PC-3 (cell line): ENCODE data around the gene RET. TPM values are rescaled to one million over a fixed set of nuclear protein-coding genes. Genes with fewer than 3 reads are reported as not detected.

Experiments used
- ATAC-seq: fragments of 200-7000 bp; cut with Tn5 transposase; 2 replicates; pipeline ENCODE4 v1.9.1; 2020; ENCODE audit warnings: mild to moderate bottlenecking, moderate library complexity
- BruUV-seq: library from RNA; stranded (reverse); fragments of 400-500 nt; replicated peaks from 2 replicates; lab custom pipeline; 2021; lab: Mats Ljungman, UMichigan
- CTCF ChIA-PET: fragments of 300-600 bp; sonication (Branson Sonifier 250); formaldehyde crosslinking; loops from one replicate; lab custom pipeline; 2022; ENCODE audit warnings: antibody characterized with exemption; lab: Charles Lee
- POLR2A ChIA-PET: fragments of 300-600 bp; sonication (Branson Sonifier 250); formaldehyde crosslinking; loops from one replicate; lab custom pipeline; 2022; ENCODE audit warnings: antibody characterized with exemption; ENCODE audit not compliant: unreplicated experiment; lab: Charles Lee
- DNase-seq: peaks from one replicate; pipeline ENCODE4 v3.0.0-alpha.2; 2015
- H2AFZ ChIP-seq: fragments of 300-600 bp; sonication (generic); 2 replicates; pipeline ENCODE4 v1.6.0; 2016; ENCODE audit warnings: antibody characterized with exemption, low read length
- H3F3A ChIP-seq: fragments of 300-600 bp; sonication (generic); one replicate; pipeline ENCODE4 v1.6.0; 2017; ENCODE audit warnings: antibody characterized with exemption, low read length, control low read depth, mild to moderate bottlenecking; ENCODE audit not compliant: unreplicated experiment
- H3K27ac ChIP-seq: fragments of 300-600 bp; sonication (generic); 2 replicates; pipeline ENCODE4 v1.5.1; 2016; ENCODE audit warnings: mild to moderate bottlenecking, low read length
- H3K27me3 ChIP-seq: fragments of 300-600 bp; sonication (generic); 2 replicates; pipeline ENCODE4 v1.6.1; 2016; ENCODE audit warnings: low read length, mixed read lengths
- H3K36me3 ChIP-seq: fragments of 300-600 bp; sonication (generic); 2 replicates; pipeline ENCODE4 v1.6.1; 2016; ENCODE audit warnings: low read depth, mixed run types, low read length, mixed read lengths
- H3K4me1 ChIP-seq: fragments of 300-600 bp; sonication (generic); 2 replicates; pipeline ENCODE4 v1.5.1; 2016; ENCODE audit warnings: low read length; ENCODE audit not compliant: insufficient read depth
- H3K4me2 ChIP-seq: fragments of 300-600 bp; sonication (generic); 2 replicates; pipeline ENCODE4 v1.6.0; 2016; ENCODE audit warnings: low read length
- H3K4me3 ChIP-seq: fragments of 300-600 bp; sonication (generic); 2 replicates; pipeline ENCODE4 v1.5.1; 2016; ENCODE audit warnings: mild to moderate bottlenecking, low read length, mixed read lengths
- H3K79me2 ChIP-seq: fragments of 300-600 bp; sonication (generic); 2 replicates; pipeline ENCODE4 v1.6.1; 2017; ENCODE audit warnings: low read length, mixed read lengths
- H3K9ac ChIP-seq: fragments of 300-600 bp; sonication (generic); 2 replicates; pipeline ENCODE4 v1.6.0; 2016; ENCODE audit warnings: mild to moderate bottlenecking, low read length
- H3K9me2 ChIP-seq: fragments of 300-600 bp; sonication (generic); replicated peaks from 2 replicates; pipeline ENCODE4 v1.6.1; 2016; ENCODE audit warnings: mixed run types, low read length, mixed read lengths
- H3K9me3 ChIP-seq: fragments of 300-600 bp; sonication (generic); 2 replicates; pipeline ENCODE4 v1.6.1; 2016; ENCODE audit warnings: low read length, mixed read lengths
- H4K20me1 ChIP-seq: fragments of 300-600 bp; sonication (generic); 2 replicates; pipeline ENCODE4 v1.6.1; 2016; ENCODE audit warnings: low read length, mixed read lengths
- EZH2 ChIP-seq: fragments of 300-600 bp; sonication (generic); IDR thresholded peaks from one replicate; pipeline ENCODE4 v1.6.1; 2017; ENCODE audit warnings: antibody characterized with exemption, mild to moderate bottlenecking, low read length; ENCODE audit not compliant: unreplicated experiment
- EZH2phosphoT487 ChIP-seq: fragments of 300-600 bp; sonication (generic); IDR thresholded peaks from 2 replicates; pipeline ENCODE4 v1.6.1; 2018; ENCODE audit warnings: mild to moderate bottlenecking, antibody characterized with exemption, low read length, borderline replicate concordance
- intact Hi-C: fragments of 100-400 bp; cut with micrococcal nuclease; formaldehyde crosslinking; loops from 2 replicates; pipeline ENCODE4 v1.9.0; 2023
- total RNA-seq: library from RNA; depleted of rRNA; stranded (reverse); fragments of >200 nt; gene quantifications from 2 replicates; pipeline ENCODE4 v1.2.3, GENCODE V29; 2014
- TF ChIP-seq, protein P1 (sequence below): fragments of 300-600 bp; sonication (generic); conservative IDR thresholded peaks from 2 replicates; pipeline ENCODE4 v1.5.1; 2017; ENCODE audit warnings: antibody characterized with exemption, low read depth, mild to moderate bottlenecking, low read length

Gene RET
- total RNA-seq, 1 experiment from 2014 or later, result not detected

DNA sequence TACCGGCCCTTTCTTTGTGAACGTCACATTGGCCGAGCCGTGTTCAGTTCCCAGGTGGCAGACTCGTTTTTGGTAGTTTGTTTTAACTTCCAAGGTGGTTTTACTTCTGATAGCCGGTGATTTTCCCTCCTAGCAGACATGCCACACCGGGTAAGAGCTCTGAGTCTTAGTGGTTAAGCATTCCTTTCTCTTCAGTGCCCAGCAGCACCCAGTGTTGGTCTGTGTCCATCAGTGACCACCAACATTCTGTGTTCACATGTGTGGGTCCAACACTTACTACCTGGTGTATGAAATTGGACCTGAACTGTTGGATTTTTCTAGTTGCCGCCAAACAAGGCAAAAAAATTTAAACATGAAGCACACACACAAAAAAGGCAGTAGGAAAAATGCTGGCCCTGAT lies 51.5 kb downstream of the RET start:
- H3K9me2 ChIP-seq, result no peaks in the 10 kb centered on the region
- no TSS peak for BruUV-seq
- CTCF ChIA-PET, result no interaction called here
- ATAC-seq (no peak), DNase-seq (no peak)
- no peaks in the 10 kb centered on the region for H3K36me3 ChIP-seq
- no peaks in the 10 kb centered on the region for H3K9me3 ChIP-seq
- H4K20me1 ChIP-seq, result no peaks in the 10 kb centered on the region
- H3K4me2 ChIP-seq, result no peak overlapping the region
- no peak overlapping the region for H2AFZ ChIP-seq
- H3K4me1 ChIP-seq, result peaks cover 16% of the 10 kb centered on the region
- TF ChIP-seq, protein P1, sequence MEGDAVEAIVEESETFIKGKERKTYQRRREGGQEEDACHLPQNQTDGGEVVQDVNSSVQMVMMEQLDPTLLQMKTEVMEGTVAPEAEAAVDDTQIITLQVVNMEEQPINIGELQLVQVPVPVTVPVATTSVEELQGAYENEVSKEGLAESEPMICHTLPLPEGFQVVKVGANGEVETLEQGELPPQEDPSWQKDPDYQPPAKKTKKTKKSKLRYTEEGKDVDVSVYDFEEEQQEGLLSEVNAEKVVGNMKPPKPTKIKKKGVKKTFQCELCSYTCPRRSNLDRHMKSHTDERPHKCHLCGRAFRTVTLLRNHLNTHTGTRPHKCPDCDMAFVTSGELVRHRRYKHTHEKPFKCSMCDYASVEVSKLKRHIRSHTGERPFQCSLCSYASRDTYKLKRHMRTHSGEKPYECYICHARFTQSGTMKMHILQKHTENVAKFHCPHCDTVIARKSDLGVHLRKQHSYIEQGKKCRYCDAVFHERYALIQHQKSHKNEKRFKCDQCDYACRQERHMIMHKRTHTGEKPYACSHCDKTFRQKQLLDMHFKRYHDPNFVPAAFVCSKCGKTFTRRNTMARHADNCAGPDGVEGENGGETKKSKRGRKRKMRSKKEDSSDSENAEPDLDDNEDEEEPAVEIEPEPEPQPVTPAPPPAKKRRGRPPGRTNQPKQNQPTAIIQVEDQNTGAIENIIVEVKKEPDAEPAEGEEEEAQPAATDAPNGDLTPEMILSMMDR, result no peak
- TF ChIP-seq EZH2 (no peak), EZH2phosphoT487 (no peak)
- H3K79me2 ChIP-seq, result no peaks in the 10 kb centered on the region
- no peak overlapping the region for H3K27ac ChIP-seq
- intact Hi-C loops, result no loop called here
- POLR2A ChIA-PET, result no interaction called here
- H3K27me3 ChIP-seq, result no peaks in the 10 kb centered on the region
- H3F3A ChIP-seq, result no peaks in the 10 kb centered on the region
- H3K9ac ChIP-seq, result no peak overlapping the region
- no peak overlapping the region for H3K4me3 ChIP-seq

DNA sequence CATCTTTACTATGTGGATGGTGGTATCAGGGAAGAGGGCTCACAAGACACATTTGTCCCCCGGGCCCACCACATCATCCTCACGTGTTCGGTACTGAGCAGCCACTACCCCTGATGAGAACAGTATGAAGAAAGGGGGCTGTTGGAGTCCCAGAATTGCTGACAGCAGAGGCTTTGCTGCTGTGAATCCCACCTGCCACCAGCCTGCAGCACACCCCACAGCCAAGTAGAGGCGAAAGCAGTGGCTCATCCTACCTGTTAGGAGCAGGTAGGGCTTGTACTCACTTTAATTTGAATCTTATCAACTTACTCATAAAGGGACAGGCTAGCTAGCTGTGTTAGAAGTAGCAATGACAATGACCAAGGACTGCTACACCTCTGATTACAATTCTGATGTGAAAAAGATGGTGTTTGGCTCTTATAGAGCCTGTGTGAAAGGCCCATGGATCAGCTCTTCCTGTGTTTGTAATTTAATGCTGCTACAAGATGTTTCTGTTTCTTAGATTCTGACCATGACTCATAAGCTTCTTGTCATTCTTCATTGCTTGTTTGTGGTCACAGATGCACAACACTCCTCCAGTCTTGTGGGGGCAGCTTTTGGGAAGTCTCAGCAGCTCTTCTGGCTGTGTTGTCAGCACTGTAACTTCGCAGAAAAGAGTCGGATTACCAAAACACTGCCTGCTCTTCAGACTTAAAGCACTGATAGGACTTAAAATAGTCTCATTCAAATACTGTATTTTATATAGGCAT lies 52.3 kb downstream of the RET start:
- no peak for TF ChIP-seq EZH2phosphoT487
- no peak for TF ChIP-seq EZH2
- TF ChIP-seq, protein P1, result peak; percentile 21; the same call in 1 of the 2 replicates
- no TSS peak for BruUV-seq
- POLR2A ChIA-PET, result interaction anchor here (0.5 to 0.6 kb wide), 2 partner anchors 36 to 278 kb away, joined by 3 to 8 read pairs; no protein-coding TSS in a partner anchor
- Histone ChIP-seq H3K79me2 (no peaks in the 10 kb centered on the region), H3K4me1 (peaks cover 20% of the 10 kb centered on the region), H3K36me3 (no peaks in the 10 kb centered on the region), H4K20me1 (no peaks in the 10 kb centered on the region), H3K9me2 (no peaks in the 10 kb centered on the region), H3F3A (no peaks in the 10 kb centered on the region), H3K27me3 (no peaks in the 10 kb centered on the region), H2AFZ (no peak overlapping the region), H3K4me3 (no peak overlapping the region), H3K4me2 (peak overlapping the region; percentile 59), H3K27ac (0 out of 2 replicates have a peak overlapping the region, but pooled peaks have one; percentile 10), H3K9me3 (no peaks in the 10 kb centered on the region), H3K9ac (no peak overlapping the region)
- ATAC-seq, result peak; percentile 93
- DNase-seq, result peak; percentile 84
- CTCF ChIA-PET, result interaction anchor here (0.6 to 1.0 kb wide), 2 partner anchors 9 to 41 kb away, joined by 3 to 8 read pairs; partner anchors contain the start of gene CSGALNACT2
- intact Hi-C loops, result no loop called here

DNA sequence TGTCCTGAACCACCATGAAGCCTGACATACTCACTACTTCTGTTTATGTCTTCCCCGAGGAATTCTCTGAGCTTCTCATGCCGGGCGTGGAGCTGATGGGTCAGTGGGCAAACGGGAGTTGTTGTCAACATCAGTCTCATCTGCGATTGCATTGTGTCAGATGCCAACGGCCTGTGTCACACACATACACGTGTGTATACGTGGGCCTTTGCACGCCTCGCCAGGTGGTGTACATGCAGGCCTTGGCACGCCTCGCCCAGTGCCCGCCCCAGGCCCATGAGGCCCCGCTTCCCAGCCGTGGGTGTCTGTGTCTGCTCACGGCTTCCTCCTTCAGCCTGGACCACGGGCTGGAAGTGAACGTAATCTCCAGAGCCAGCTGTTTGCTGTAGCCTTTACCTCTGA lies 53.9 kb downstream of the RET start:
- Histone ChIP-seq H3K9me2 (no peaks in the 10 kb centered on the region), H2AFZ (no peak overlapping the region), H3K9ac (no peak overlapping the region), H3K4me3 (no peak overlapping the region), H3K9me3 (no peaks in the 10 kb centered on the region), H3K36me3 (no peaks in the 10 kb centered on the region), H3K4me1 (peaks cover 29% of the 10 kb centered on the region), H3K27me3 (no peaks in the 10 kb centered on the region), H3K79me2 (no peaks in the 10 kb centered on the region), H4K20me1 (no peaks in the 10 kb centered on the region), H3K27ac (no peak overlapping the region), H3K4me2 (no peak overlapping the region), H3F3A (no peaks in the 10 kb centered on the region)
- intact Hi-C loops, result no loop called here
- no peak for DNase-seq
- TF ChIP-seq, protein P1, result no peak
- TF ChIP-seq EZH2, result no peak
- no peak for TF ChIP-seq EZH2phosphoT487
- POLR2A ChIA-PET, result no interaction called here
- no peak for ATAC-seq
- CTCF ChIA-PET, result no interaction called here
- BruUV-seq, result no TSS peak
